OCI-M2 (cell line): ENCODE results near the gene GOLGA8N.

Experiments
- DNase-seq: peaks from one replicate; lab custom pipeline; 2025; ENCODE audit not compliant: unreplicated experiment; lab: John Stamatoyannopoulos, UW

GOLGA8N gene

DNA sequence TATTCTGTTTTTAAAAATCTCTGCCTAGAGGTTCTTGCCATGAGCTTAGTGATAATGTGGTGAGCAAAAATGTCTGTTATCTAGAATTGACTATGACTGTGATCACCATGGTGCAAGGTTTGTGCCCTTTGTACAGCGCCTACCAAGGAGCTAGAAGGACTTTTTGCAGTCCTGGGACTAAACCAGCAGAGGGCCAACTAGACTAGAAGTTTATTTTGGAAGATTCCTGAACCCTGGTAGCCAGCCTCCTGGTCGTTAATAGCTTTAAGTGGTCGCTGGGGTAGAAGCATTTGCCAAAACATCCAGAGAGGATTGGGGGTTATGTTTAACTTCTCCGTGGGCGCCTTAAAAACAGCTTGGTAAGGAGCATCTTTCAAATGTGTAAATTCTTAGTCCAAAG, 56.1 kb downstream of the GOLGA8N start:
- DNase-seq = no peak

GRCh38 chr15:32651229-32651837, 58.1 kb downstream of the GOLGA8N start:
- DNase-seq = no peak

DNA sequence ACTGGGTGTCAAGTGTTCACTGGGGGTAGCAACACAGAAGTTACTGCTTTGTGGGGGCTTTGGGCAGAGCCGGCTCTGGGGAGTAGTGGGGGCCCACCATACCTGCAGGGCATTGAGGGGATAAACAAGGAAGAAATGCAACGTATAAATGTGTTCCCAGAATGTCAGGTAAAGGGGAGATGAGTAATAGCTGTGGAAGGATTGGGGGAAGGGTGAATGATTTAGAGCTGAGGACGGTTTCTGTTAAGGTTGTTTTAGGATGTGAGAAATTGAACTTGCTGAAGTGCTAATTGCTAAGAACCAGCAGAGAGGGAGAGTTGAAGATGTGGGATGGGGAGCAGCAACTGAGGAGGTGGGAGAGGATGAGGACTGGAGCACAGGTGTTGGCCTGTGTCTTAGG, 58.9 kb downstream of the GOLGA8N start:
- DNase-seq = no peak

DNA sequence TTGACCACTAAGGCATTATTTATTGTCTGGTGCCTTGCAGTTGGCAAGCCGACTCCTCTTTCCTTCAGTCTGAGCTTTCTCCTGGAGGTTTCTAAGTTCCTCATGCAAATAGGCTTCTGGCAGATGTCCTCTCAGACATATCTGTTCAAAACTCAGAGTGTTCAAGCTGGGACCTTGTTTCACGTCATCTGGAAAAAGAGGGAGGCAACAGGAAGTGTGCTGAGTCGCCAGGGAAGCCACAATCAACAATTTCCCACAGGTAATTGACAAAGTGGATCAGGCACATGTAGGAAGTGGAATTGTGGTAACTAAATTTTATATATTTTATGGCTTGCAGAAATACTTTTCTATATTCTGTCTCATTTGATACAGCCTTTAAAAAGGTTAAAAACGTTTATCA, 62.8 kb downstream of the GOLGA8N start:
- no peak for DNase-seq

DNA sequence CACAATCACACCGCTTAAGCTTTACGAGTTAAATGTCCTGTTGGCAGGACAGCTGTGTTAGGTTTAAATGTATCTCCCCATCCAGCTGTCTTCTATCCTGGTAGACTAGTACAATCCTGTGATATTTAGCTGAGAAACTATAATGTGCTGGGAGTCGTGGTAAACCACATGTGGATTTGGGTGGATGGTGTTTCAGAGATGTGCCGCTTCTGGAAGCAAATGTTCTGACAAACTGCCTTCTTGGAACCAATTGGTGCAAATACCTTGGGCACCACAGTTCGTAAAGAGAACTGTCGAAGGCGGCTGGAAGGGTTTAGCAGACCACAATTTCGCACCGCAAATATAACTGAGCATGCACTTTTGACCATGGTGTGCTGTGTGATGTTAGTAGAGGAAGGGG, 63.2 kb downstream of the GOLGA8N start:
- no peak for DNase-seq
